ENCODE measurements around the gene CELA2A. TPM values are rescaled to one million over a fixed set of nuclear protein-coding genes. Genes with fewer than 3 reads are reported as not detected.
"Not testable (repeated sequence)": the region's sequence is repeated elsewhere in the genome, so short reads cannot be mapped to it uniquely, and the experiment has no call there.

Gene CELA2A
- total and polyA plus RNA-seq, 4 donors: 0.11 to 1.5 (median 0.20) TPM; not detected in 1

DNA sequence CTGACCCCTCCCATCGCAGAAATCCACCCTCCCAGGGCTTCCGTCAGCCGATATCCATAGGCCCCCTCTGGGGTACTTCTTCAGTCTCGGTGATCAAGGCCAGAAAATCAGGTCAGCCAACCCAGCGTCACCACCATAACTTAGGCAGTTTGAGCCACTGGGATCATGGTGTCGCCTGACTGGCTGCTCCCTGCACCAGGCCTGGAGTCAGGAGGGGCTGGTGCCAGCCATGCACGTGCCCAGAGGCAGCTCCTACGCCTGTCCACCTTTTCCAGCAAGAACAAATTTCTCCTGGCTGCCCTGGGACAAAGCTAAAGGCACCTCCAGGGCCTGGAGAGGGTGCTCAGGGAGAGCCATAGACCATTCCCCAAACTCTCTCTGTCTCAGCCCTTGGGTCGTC, 23.1 kb upstream of the CELA2A start:
- ATAC-seq (ENCODE audit: insufficient read depth, low FRiP score): no peak
- Histone ChIP-seq H3K4me3 (no peak overlapping the region), H3K9me3 (ENCODE audit: control insufficient read depth in 4 of 4, insufficient read depth in 3 of 4, low read length in 3 of 4) (no peaks in the 10 kb centered on the region), H3K27ac (ENCODE audit: low read depth in 1 of 2, low read length in 1 of 2) (no peak overlapping the region), H3K27me3 (ENCODE audit: control insufficient read depth in 3 of 3, insufficient read depth in 3 of 3, low read length in 2 of 3) (no peaks in the 10 kb centered on the region), H3K36me3 (ENCODE audit: control insufficient read depth in 4 of 4, insufficient read depth in 4 of 4, low read length in 4 of 4) (peaks cover 0 to 7% (median 0%) of the 10 kb centered on the region in 4 donors), H3K4me1 (ENCODE audit: control insufficient read depth in 5 of 5, insufficient read depth in 5 of 5, low read length in 5 of 5) (peaks cover 0 to 14% (median 0%) of the 10 kb centered on the region in 5 donors), H3K9ac (ENCODE audit: insufficient read depth in 1 of 2, low read length in 2 of 2) (no peak overlapping the region)
- TF ChIP-seq, protein P1, sequence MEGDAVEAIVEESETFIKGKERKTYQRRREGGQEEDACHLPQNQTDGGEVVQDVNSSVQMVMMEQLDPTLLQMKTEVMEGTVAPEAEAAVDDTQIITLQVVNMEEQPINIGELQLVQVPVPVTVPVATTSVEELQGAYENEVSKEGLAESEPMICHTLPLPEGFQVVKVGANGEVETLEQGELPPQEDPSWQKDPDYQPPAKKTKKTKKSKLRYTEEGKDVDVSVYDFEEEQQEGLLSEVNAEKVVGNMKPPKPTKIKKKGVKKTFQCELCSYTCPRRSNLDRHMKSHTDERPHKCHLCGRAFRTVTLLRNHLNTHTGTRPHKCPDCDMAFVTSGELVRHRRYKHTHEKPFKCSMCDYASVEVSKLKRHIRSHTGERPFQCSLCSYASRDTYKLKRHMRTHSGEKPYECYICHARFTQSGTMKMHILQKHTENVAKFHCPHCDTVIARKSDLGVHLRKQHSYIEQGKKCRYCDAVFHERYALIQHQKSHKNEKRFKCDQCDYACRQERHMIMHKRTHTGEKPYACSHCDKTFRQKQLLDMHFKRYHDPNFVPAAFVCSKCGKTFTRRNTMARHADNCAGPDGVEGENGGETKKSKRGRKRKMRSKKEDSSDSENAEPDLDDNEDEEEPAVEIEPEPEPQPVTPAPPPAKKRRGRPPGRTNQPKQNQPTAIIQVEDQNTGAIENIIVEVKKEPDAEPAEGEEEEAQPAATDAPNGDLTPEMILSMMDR (IDR thresholded peaks at IDR 0.05; ENCODE audit: control extremely low read depth, extremely low read depth): no peak
- 90 to 91% methylated on average over 9 of the region's 9 CpGs for WGBS, 2 donors
- no peak for DNase-seq

DNA sequence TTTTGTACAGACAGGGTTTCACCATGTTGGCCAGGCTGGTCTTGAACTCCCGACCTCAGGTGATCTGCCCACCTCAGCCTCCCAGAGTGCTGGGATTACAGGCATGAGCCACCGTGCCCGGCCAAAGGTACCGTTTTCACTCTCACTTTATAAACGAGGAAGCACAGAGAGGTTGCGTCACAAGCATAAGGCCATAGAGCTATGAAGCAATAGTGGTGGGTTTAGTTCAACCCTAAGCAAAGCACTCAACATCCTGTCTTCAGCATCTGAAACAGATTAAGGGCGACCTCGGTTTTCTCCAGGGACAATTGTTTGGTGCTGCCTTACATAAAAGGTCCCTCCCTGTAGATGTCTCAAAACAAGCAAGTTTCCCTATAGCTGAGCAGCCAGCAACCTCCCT, 21.8 kb upstream of the CELA2A start:
- DNase-seq: peak in 1 of 3 donors; percentile 57
- not testable (repeated sequence) for H3K36me3 ChIP-seq (ENCODE audit: control insufficient read depth in 4 of 4, insufficient read depth in 4 of 4, low read length in 4 of 4); H3K9ac ChIP-seq (ENCODE audit: insufficient read depth in 1 of 2, low read length in 2 of 2); H3K27me3 ChIP-seq (ENCODE audit: control insufficient read depth in 3 of 3, insufficient read depth in 3 of 3, low read length in 2 of 3); H3K27ac ChIP-seq (ENCODE audit: low read depth in 1 of 2, low read length in 1 of 2); ATAC-seq (ENCODE audit: insufficient read depth, low FRiP score); H3K9me3 ChIP-seq (ENCODE audit: control insufficient read depth in 4 of 4, insufficient read depth in 3 of 4, low read length in 3 of 4); H3K4me3 ChIP-seq
- peaks cover 0 to 14% (median 0%) of the 10 kb centered on the region in 5 donors for H3K4me1 ChIP-seq (ENCODE audit: control insufficient read depth in 5 of 5, insufficient read depth in 5 of 5, low read length in 5 of 5)
- WGBS, 2 donors: 21 to 35% methylated on average over 8 of the region's 8 CpGs

DNA sequence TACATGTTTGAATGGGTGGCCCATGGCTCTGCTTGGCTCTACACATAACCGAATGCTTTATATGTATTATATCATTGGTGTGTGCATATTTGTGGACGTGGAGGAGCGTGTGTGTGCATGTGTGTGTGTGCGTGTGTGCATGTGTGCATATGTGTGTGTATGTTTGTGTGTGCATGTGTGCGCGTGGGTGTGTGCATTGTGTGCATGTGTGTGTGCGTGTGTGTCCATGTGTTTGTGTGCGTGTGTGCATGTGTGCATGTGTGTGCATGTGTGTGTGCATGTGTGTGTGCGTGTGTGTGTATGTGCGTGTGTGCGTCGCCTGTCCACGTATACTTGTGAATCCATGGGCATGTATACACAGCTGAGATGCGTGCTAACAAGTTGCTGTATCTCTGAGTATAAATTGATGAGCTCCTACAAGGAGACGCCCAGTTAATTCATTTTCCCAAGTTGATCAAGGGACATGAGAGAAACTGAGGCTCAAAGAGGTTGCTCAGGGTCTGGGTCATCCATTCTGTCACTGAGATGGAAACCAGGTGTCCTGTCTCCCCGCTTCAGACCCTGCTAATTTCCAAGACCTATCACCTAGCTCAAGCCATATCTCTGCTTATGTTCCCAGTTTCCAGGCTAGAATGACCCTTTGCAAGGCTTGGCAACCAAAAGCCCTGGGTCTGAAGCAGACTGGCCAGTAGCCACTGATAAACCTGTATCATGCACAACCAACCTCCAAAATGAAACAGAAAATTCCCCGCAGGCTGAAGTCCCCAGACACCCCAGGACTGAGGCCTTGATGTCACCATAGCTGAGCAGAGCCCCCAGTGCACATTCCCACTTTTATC, 21.1 kb upstream of the CELA2A start:
- 93 to 94% methylated on average over 17 of the region's 17 CpGs for WGBS, 2 donors
- no peak overlapping the region for H3K9ac ChIP-seq (ENCODE audit: insufficient read depth in 1 of 2, low read length in 2 of 2)
- no peaks in the 10 kb centered on the region for H3K9me3 ChIP-seq (ENCODE audit: control insufficient read depth in 4 of 4, insufficient read depth in 3 of 4, low read length in 3 of 4)
- DNase-seq (no peak), ATAC-seq (ENCODE audit: insufficient read depth, low FRiP score) (no peak)
- peaks cover 0 to 14% (median 0%) of the 10 kb centered on the region in 5 donors for H3K4me1 ChIP-seq (ENCODE audit: control insufficient read depth in 5 of 5, insufficient read depth in 5 of 5, low read length in 5 of 5)
- no peak overlapping the region for H3K27ac ChIP-seq (ENCODE audit: low read depth in 1 of 2, low read length in 1 of 2)
- TF ChIP-seq, protein P1 (IDR thresholded peaks at IDR 0.05; ENCODE audit: control extremely low read depth, extremely low read depth): no peak
- no peak overlapping the region for H3K4me3 ChIP-seq
- no peaks in the 10 kb centered on the region for H3K27me3 ChIP-seq (ENCODE audit: control insufficient read depth in 3 of 3, insufficient read depth in 3 of 3, low read length in 2 of 3)
- H3K36me3 ChIP-seq (ENCODE audit: control insufficient read depth in 4 of 4, insufficient read depth in 4 of 4, low read length in 4 of 4): peaks cover 0 to 2% (median 0%) of the 10 kb centered on the region in 4 donors

DNA sequence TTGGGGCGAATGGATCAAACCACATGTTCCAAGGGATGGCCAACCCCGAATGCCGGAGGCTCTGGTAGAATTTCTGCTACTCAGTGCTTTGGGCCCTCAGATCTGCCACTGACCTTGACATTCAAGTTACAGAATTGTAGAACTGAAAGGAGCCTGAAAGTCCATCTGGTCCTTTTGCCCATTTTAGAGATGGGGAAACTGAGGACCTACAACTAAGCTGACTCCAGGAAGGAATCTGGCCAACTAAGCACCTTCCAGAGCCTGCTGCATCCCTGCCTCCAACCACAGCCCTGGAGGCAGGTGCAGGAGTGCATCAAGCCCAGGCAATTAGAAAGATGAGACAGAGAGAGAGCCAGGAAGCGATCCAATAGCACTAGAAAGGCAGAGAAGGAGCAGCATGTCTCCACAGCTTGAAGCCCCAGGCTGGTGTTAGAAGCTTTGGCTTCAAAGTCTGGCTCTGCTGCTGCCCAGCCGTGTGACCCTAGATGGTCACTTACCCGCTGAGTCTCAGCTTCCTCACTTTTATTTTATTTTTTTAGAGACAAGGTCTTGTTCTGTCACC, 19.6 kb upstream of the CELA2A start:
- H3K4me1 ChIP-seq (ENCODE audit: control insufficient read depth in 5 of 5, insufficient read depth in 5 of 5, low read length in 5 of 5): peaks cover 0 to 9% (median 0%) of the 10 kb centered on the region in 5 donors
- ATAC-seq (ENCODE audit: insufficient read depth, low FRiP score) (no peak), DNase-seq (no peak)
- H3K27me3 ChIP-seq (ENCODE audit: control insufficient read depth in 3 of 3, insufficient read depth in 3 of 3, low read length in 2 of 3): no peaks in the 10 kb centered on the region
- no peaks in the 10 kb centered on the region for H3K9me3 ChIP-seq (ENCODE audit: control insufficient read depth in 4 of 4, insufficient read depth in 3 of 4, low read length in 3 of 4)
- no peak overlapping the region for H3K4me3 ChIP-seq
- no peak overlapping the region for H3K9ac ChIP-seq (ENCODE audit: insufficient read depth in 1 of 2, low read length in 2 of 2)
- WGBS, 2 donors: 96% methylated on average over 6 of the region's 6 CpGs
- TF ChIP-seq, protein P1 (IDR thresholded peaks at IDR 0.05; ENCODE audit: control extremely low read depth, extremely low read depth): no peak
- no peak overlapping the region for H3K27ac ChIP-seq (ENCODE audit: low read depth in 1 of 2, low read length in 1 of 2)
- H3K36me3 ChIP-seq (ENCODE audit: control insufficient read depth in 4 of 4, insufficient read depth in 4 of 4, low read length in 4 of 4): no peaks in the 10 kb centered on the region
